Left forelimb (tissue), 1 donor: ENCODE measurements around the gene CCDC88C.

Experiments used
- DNase-seq: peaks from one replicate; pipeline ENCODE4 v3.0.0-alpha.2; 2018; ENCODE audit warnings: low spot score

Gene CCDC88C

GRCh38 chr14:91380123-91380522 lies 37.5 kb downstream of the CCDC88C start:
- no peak for DNase-seq

DNA sequence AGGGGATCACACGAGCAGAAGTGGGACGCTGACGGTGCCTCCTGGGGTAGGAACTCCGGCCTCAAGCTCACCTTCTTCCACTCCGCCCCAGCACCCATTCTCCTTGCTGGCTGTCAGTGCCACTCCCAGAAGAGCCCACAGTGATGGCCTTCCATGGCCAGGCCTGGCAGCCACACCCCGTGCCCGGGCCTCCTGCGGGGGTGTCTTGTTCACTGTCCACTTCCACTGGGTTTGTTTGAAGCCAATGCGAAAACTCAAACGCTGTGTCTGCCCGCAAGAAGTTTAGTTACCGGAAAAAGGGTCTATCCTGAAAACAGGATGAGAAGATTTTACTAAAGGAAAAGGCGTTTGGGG lies 38.1 kb downstream of the CCDC88C start:
- DNase-seq, result no peak

DNA sequence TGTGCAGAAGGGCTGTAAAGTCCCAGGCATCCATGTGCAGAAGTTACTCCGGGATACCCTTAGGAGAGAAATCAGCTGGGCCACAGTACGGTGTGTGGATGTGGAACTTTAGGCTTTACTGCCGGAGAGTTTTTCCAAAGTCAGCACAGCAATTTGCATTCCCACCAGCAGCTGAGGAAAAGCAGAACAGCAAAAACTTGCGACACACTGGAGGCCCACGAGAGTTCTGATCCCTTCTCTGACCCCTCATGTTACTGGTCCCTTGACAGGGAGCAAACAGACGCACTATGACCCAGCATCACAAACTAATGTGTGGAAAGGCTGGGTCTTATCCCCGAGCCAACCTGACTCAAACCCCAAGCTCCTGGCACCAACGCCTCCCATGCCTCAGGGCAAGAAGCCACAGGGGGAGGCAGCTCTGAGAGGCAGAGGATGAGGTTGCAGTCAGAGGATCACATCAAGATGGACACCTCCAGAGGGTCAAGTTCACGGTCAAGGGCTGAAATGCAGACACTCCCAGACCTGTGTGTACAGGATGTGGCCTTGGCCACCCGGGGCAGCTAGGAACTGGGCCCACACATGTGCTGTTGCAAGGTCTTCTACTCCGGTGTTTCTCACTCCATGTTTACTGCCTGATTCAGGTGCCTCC lies 38.6 kb downstream of the CCDC88C start:
- DNase-seq, result no peak

DNA sequence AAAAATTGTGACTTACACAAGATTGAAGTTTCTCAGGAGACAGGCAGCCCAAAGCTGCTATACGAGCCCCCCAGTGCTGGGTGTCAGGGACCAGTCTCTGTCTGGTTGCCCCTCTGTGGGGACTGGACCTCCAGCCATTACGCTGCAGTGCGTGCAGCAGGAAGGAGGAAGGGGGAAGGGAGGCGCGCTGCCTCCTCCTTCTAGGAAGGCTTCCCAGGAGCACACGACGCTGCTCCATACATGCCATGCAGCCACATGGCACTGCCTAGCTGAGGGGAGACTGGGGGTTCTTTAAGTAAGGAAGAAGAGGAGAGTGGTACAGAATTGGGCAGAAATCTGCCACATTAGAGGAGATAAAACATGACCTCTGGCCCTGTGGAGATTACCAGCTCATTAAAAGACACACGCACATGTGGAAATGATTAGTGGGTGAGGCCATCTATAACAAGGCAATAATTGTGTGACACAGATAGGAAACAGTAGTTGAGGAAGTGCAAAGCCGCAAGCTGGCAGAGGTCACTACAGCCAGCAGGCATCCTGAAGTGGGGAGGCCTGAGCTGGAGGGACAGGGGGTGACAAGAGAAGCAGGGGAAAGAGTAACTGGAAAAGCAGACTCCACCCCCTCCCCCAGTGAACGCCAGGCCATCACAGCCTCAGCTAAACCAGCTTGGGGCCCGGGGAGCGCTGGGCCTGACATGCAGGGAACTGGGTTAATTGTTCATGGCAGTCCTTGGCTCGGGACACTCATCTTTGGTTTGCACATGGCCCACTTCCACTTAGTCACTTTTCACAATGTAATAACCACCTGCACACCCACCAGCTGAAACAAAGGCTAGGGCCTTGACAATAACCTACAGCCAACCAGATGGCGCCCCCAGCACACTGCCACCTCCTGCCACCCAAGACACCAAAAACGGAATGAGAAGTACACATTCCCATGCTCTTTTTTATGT lies 39.6 kb downstream of the CCDC88C start:
- no peak for DNase-seq

- DNase-seq, result no peak
These were observed 40.8 kb downstream of the CCDC88C start for GRCh38 chr14:91376547-91377477.

- no peak for DNase-seq
These were observed 41.7 kb downstream of the CCDC88C start for GRCh38 chr14:91375720-91376452.

DNA sequence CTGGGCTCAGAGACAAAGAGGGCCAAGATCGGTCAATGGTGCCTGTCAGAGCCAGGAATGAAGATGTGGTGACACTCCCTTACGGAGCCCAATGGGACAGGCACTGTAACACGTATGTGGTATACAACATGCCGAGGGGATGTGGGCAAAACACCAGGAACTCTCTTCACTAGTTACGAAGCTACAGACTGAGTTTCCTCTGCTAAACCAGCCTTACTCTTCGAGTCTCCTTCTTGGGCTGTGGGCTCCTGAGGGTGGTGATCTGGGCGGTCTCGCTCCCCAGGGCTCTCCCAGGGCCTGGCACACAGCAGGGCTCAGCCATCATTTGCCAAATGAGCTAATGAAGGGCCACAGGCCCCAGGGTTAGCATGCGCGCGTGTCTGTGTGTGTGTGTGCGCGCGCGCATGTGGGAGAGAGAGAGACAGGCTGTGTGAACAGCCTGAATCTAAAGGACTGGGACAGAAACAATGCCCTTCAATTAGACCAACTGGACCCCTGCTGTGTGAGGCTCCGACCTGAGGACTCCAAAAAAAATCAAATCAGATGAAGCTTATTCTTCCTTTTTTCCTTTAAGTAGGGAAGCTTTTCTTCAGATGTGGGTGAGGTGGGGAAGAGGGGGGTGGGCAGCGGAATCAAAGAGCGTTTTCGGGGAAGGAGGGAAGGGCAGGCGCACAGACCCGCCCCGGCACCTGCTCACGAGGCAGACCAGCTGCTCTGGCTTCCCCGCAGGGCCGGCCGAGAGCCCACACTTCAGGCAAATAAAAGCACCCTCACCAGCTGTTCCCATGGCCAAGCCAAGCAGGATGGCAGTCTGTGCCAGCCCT lies 42.5 kb downstream of the CCDC88C start:
- no peak for DNase-seq

GRCh38 chr14:91374287-91374878 lies 43.2 kb downstream of the CCDC88C start:
- no peak for DNase-seq

DNA sequence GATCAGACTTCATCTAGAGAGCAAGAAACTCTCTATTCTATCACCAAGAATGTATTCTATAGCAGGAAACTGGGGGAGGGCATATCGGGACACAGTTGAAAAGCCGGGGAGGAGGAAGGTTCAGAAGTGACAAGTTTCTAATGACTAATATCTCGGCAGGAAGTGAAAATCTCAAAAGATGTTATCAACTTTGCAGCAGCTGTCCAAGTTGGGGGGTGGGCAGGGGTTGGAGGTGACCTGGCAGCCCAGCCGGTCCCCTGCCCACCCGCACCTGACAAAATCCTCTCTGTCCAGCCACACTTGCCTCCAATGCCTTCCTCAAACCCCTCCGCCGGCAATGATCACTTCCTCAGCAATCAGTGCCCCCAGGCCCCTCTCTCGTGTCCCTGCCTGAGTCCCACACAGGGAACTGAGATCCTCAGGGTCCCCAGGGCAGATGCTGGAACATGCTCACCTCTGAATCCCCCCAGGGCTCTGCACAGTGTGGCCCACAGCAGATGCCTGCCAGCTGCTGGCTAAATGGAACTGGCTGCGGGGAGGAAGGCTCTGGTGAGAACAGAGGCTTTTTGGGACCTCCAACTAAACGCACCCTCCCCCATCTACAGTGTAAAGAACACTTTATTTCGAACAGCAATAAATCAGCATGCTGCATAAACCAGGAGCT lies 43.9 kb downstream of the CCDC88C start:
- no peak for DNase-seq

DNA sequence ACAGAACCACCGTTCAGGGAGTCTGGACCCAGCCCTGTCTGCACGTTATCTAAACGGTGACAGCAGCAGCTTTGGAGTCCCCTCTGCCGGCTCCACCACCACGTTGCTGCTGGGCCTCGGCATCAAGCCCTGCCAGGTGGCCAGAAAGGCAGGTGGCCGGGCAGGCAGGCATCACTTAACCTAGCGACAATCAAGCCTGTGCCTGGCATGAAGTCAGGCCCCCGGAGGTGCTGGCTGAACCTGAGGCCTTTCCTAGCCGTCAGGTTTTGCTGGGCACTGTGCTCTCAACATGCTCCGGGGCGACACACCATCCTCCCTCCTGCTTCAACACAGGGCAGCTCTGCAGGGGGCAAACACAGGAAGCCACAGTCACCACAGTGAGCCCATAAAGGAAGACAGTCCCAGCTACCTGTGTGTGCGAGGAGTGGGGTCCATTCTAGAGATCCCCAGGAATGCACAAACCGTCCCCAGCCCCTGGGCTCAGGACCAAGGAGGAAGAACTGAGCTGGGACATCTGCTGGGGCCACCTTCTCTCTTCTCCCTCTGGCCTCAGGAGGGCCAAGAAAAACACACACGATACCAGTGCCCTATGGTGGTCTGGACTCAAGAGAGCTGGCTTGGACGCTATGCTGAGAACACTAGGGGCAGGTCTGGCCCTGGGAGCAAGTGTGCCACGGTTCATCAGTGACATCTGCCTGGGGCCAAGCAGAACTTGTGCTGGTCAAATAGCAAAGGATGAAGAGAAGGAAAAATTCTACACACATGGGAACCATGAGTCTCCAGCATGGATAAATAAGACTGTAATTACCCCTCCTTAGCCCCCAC lies 44.7 kb downstream of the CCDC88C start:
- DNase-seq, result no peak

- no peak for DNase-seq
These were observed 45.6 kb downstream of the CCDC88C start for GRCh38 chr14:91371990-91372375.

GRCh38 chr14:91371011-91371989 lies 46.3 kb downstream of the CCDC88C start:
- DNase-seq, result no peak

DNA sequence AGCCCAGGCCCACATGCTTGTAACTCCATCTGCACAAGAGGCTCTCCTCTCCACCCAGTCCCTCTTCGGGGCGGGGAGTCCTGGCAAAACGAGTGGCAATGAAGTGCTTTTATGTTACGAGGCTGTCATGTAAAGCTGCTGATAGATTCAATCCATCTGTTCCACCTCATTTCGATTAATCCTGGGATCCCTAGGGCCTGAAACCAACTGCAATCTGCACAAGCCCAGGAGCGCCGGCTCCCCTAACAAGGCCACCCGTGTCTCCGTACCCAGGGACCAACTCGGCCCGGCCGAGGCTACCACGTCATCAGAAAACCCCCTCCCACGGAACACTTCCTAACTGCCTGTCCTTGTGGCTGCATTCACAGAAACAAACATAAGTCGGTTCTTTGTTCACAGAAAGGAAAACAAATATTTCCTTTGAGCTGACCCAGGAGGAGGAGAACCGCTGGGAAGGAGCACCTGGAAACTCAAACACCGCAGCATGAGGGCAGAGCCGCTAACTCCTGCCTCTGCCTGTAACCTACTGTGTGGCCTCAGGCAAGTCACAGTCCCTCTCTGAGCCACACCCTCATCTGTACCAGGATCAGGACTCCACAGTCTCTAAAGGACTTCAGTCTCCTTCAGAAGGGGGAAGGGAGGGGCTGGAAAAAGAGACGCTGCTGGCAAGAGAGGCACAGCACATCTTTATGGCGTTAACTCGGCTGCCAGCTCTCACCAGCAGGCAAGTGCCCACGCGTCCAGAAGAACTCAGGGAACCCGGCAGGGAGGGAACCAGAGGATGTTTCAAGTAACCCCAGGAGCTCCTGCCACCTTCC lies 47.8 kb downstream of the CCDC88C start:
- DNase-seq, result no peak

DNA sequence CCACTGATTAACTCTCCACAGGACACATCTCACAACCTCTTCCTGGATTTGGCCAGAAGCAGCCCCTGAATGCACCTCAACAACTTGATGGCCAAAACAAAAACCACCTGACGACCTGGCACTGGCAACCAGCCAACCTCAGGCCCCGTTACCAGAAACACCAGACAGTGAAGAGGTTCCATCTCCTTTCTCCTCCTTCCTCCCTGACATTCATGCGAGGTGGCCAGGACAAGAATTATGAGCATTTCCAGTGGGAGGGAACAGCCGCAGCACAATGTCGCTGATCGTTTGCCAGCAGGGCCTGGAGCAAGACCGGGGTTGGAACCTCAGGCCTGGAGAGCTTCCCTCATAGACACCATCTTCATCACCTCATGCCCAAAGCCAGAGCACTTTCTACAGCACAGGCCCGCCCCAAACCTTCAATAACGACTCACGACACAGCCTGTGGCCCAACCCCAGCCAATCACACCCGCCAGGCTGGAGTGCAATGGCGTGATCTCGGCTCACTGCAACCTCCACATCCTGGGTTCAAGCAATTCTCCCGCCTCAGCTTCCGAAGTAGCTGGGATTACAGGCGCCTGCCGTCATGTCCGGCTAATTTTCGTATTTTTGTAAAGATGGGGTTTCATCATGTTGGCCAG lies 48.7 kb downstream of the CCDC88C start:
- no peak for DNase-seq

GRCh38 chr14:91367173-91368171 lies 50.1 kb downstream of the CCDC88C start:
- DNase-seq, result no peak
